HepG2 (cell line): ENCODE results near the gene ANXA7. TPM values are rescaled to one million over a fixed set of nuclear protein-coding genes. Genes with fewer than 3 reads are reported as not detected.

Experiments
- ATAC-seq: fragments of 200-7000 bp; cut with Tn5 transposase; 3 replicates; pipeline ENCODE4 v1.9.1; 2020; ENCODE audit warnings: mild to moderate bottlenecking, moderate library complexity
- BruUV-seq: library from RNA; stranded (reverse); fragments of 400-500 nt; replicated peaks from 2 replicates; lab custom pipeline; 2021; lab: Mats Ljungman, UMichigan
- CTCF ChIA-PET: fragments of 300-600 bp; formaldehyde crosslinking; extraction: SDS; loops from one replicate; lab custom pipeline; 2021; ENCODE audit warnings: low total read pairs, inconsistent platforms, low intra/inter-chr PET ratio; lab: Yijun Ruan, JAX
- POLR2A ChIA-PET: fragments of 350-600 bp; sonication (Branson Sonifier 250); formaldehyde crosslinking; loops from one replicate; lab custom pipeline; 2020; ENCODE audit warnings: antibody characterized with exemption, inconsistent platforms; lab: Yijun Ruan, JAX
- DNase-seq: peaks from one replicate; pipeline ENCODE4 v3.0.0-alpha.2; 2015; ENCODE audit warnings: low spot score
- FAIRE-seq: peaks from 3 replicates; lab custom pipeline; 2011; peaks lifted over from hg19 to GRCh38; lab: Jason Lieb, UNC
- H2AFZ ChIP-seq: one replicate; pipeline ENCODE4 v1.6.1; 2011; ENCODE audit warnings: low read length, inconsistent platforms
- H3K27ac ChIP-seq: fragments of 300-600 bp; 3 replicates; pipeline ENCODE4 v1.8.0; 2011; ENCODE audit warnings: mixed run types, mild to moderate bottlenecking, mixed read lengths, low read length, inconsistent platforms; ENCODE audit not compliant: insufficient read depth; ENCODE audit errors: extremely low read length
- H3K27me3 ChIP-seq, 2 experiments: fragments of 200-600 bp in 1 of 2; 2 replicates in 1 of 2; 3 replicates in 1 of 2; pipeline versions ENCODE4 v1.6.0 to v1.8.0; 2011; ENCODE audit warnings: low read length in 2 of 2, mild to moderate bottlenecking in 2 of 2, moderate library complexity in 2 of 2, inconsistent platforms in 1 of 2; ENCODE audit not compliant: insufficient read depth in 2 of 2, control insufficient read depth in 1 of 2
- H3K36me3 ChIP-seq, 2 experiments: fragments of 200-600 bp in 1 of 2; replicated peaks in 1 of 2; 2 replicates in 1 of 2; 3 replicates in 1 of 2; pipeline versions ENCODE4 v1.5.1 to v1.8.0; 2011; ENCODE audit warnings: low read length in 2 of 2, inconsistent platforms in 1 of 2; ENCODE audit not compliant: insufficient read depth in 2 of 2, control insufficient read depth in 1 of 2
- H3K4me1 ChIP-seq: 2 replicates; pipeline ENCODE4 v1.5.1; 2012; ENCODE audit warnings: low read length, inconsistent platforms; ENCODE audit not compliant: insufficient read depth
- H3K4me2 ChIP-seq: 2 replicates; pipeline ENCODE4 v1.6.0; 2011; ENCODE audit warnings: low read depth, low read length, inconsistent platforms
- H3K4me3 ChIP-seq, 3 experiments: fragments of 200-600 bp in 1 of 3; sonication (generic), shearing (Covaris generic) in 1 of 3; replicated peaks in 1 of 3; 2 replicates each; pipeline ENCODE4 v1.5.1; 2011 to 2016; ENCODE audit warnings: low read length in 3 of 3, inconsistent platforms in 2 of 3, low read depth in 2 of 3, mild to moderate bottlenecking in 2 of 3, control low read depth in 1 of 3, mixed read lengths in 1 of 3; ENCODE audit not compliant: insufficient read depth in 1 of 3
- H3K79me2 ChIP-seq: one replicate; pipeline ENCODE4 v1.6.1; 2011; ENCODE audit warnings: low read length, inconsistent platforms; ENCODE audit not compliant: insufficient read depth
- H3K9ac ChIP-seq: 2 replicates; pipeline ENCODE4 v1.6.0; 2011; ENCODE audit warnings: mild to moderate bottlenecking, low read depth, low read length, inconsistent platforms; ENCODE audit not compliant: insufficient read depth
- H3K9me3 ChIP-seq: 2 replicates; pipeline ENCODE4 v1.5.1; 2012; ENCODE audit warnings: mild to moderate bottlenecking, low read length
- H4K20me1 ChIP-seq: 2 replicates; pipeline ENCODE4 v1.6.0; 2011; ENCODE audit warnings: inconsistent platforms, mild to moderate bottlenecking, low read length, moderate library complexity; ENCODE audit not compliant: insufficient read depth
- CBX2 ChIP-seq, 2 experiments: fragments of 200-600 bp in 1 of 2; sonication (generic); formaldehyde crosslinking in 1 of 2; IDR thresholded peaks; 2 replicates each; pipeline versions ENCODE4 v1.7.0 to v1.8.1; 2018 to 2022; ENCODE audit warnings: low read depth in 2 of 2, low read length in 1 of 2, mild to moderate bottlenecking in 1 of 2, missing genetic modification reagents in 1 of 2
- DR1 ChIP-seq: sonication (generic); formaldehyde crosslinking; IDR thresholded peaks from 2 replicates; pipeline ENCODE4 v1.8.0; 2021; ENCODE audit warnings: mild to moderate bottlenecking, missing genetic modification reagents, inconsistent platforms
- FOXM1 ChIP-seq: sonication (generic); formaldehyde crosslinking; IDR thresholded peaks from 2 replicates; pipeline ENCODE4 v1.5.0; 2020; ENCODE audit warnings: missing genetic modification reagents
- GATA4 ChIP-seq: sonication (generic); IDR thresholded peaks from 2 replicates; pipeline ENCODE4 v1.6.1; 2016; ENCODE audit warnings: antibody characterized with exemption, low read depth, borderline replicate concordance
- SMARCE1 ChIP-seq: fragments of 450-650 bp; IDR thresholded peaks from 2 replicates; pipeline ENCODE4 v1.6.1; 2017; ENCODE audit warnings: borderline replicate concordance
- SSRP1 ChIP-seq: IDR thresholded peaks from 2 replicates; pipeline ENCODE4 v1.6.1; 2016; ENCODE audit warnings: control low read depth
- TCF12 ChIP-seq, 2 experiments: fragments of 450-650 bp in 1 of 2; sonication (generic) in 1 of 2; formaldehyde crosslinking in 1 of 2; IDR thresholded peaks; 2 replicates each; pipeline versions ENCODE4 v1.6.1 to v1.8.0; 2017 to 2022; ENCODE audit warnings: antibody characterized with exemption in 1 of 2, mild to moderate bottlenecking in 1 of 2, missing genetic modification reagents in 1 of 2, moderate library complexity in 1 of 2
- ZIK1 ChIP-seq: sonication (generic); formaldehyde crosslinking; IDR thresholded peaks from 2 replicates; pipeline ENCODE4 v1.5.0; 2020; ENCODE audit warnings: mild to moderate bottlenecking, low read depth, missing genetic modification reagents, borderline replicate concordance
- ZNF468 ChIP-seq: sonication (generic); formaldehyde crosslinking; IDR thresholded peaks from 2 replicates; pipeline ENCODE4 v1.8.0; 2022; ENCODE audit warnings: mild to moderate bottlenecking, moderate library complexity, missing genetic modification reagents
- ZNF562 ChIP-seq: sonication (generic); formaldehyde crosslinking; IDR thresholded peaks from 2 replicates; pipeline ENCODE4 v1.8.0; 2022; ENCODE audit warnings: missing genetic modification reagents, borderline replicate concordance
- WGBS: methylation state at CpG from one replicate; pipeline ENCODE4 v1.1.6; 2017; ENCODE audit warnings: low lambda C conversion rate; 5-methylcytosine and 5-hydroxymethylcytosine counted together
- in situ Hi-C: cut with HindIII; loops from 2 replicates; pipeline ENCODE4 v1.10.0; 2017; ENCODE audit warnings: low pct_unique_long_range_greater_than_20kb; ENCODE audit not compliant: extremely low pct_ligation_motif_present
- intact Hi-C: fragments of 100-400 bp; cut with micrococcal nuclease; formaldehyde crosslinking; loops from one replicate; pipeline ENCODE4 v1.10.0; 2022; ENCODE audit not compliant: unreplicated experiment
- polyA plus RNA-seq, 8 experiments: library from polyadenylated mRNA; depleted of rRNA in 3 of 8; stranded (reverse) in 7 of 8; unstranded in 1 of 8; fragments of >200 nt; fragmentation: Illumina TruSeq in 4 of 8; extraction: Trizol in 4 of 8; gene quantifications; 2 replicates each; pipeline versions ENCODE4 v1.2.1 to v1.2.3, GENCODE V29; 2011 to 2016; ENCODE audit warnings: low read depth in 4 of 8, missing spikeins in 1 of 8, mixed read lengths in 1 of 8; ENCODE audit not compliant: insufficient read depth in 1 of 8
- total RNA-seq, 5 experiments: library from RNA; depleted of rRNA; stranded (reverse); fragments of >200 nt; fragmentation: Illumina TruSeq; extraction: Trizol; gene quantifications; 2 replicates each; pipeline ENCODE4 v1.2.3, GENCODE V29; 2016; ENCODE audit warnings: low read depth in 1 of 5

ANXA7 gene
- total and polyA plus RNA-seq, 2 of the 13 experiments (the other 11 are each of a cell fraction or from before 2014, with no cell fraction given): 54.8 to 89.0 TPM

DNA sequence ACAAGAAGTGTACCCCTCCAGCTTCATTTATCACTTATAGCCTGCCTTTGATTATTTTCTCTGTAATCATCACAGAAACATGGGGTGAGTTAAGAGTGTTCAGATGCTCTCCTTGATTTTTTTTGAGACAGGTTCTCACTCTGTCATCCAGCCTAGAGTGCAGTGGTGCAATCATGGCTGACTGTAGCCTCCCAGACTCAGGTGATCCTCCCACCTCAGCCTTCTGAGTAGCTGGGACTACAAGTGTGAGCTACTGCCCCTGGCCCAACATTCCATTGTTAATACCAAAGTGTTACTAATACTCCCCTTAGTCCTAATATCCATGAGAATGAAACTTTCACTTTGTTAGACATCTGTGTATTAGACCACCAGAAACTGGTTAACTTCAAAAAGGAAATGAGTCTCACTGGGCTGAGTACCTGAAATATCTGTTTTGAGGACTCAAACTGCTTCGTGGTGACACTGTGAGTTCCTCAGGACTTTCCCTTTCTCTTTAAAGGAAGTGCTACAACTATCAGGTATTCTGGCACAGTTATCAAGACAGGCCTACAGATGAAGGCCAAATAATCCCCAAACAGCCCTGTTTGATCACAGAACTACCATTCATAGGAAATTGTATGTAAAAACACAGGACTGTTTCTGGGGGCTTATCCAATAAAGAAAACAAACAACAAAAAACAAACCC is 34.7 kb downstream of the ANXA7 start:
- DNase-seq (no peak), FAIRE-seq (no peak), ATAC-seq (no peak)
- Histone ChIP-seq H3K36me3 (peaks cover 14 to 64% of the 10 kb centered on the region in 2 experiments), H3K27me3 (no peaks in the 10 kb centered on the region), H2AFZ (no peak overlapping the region), H4K20me1 (no peaks in the 10 kb centered on the region), H3K4me2 (no peak overlapping the region), H3K4me1 (no peaks in the 10 kb centered on the region), H3K4me3 (no peak overlapping the region), H3K9me3 (no peaks in the 10 kb centered on the region), H3K9ac (no peak overlapping the region), H3K79me2 (no peaks in the 10 kb centered on the region), H3K27ac (no peak overlapping the region)
- no TSS peak for BruUV-seq
- in situ Hi-C loops (no loop called here), intact Hi-C loops (no loop called here)
- TF ChIP-seq FOXM1 (no peak), TCF12 (IDR thresholded peaks at IDR 0.05) (no peak), TCF12 (CRISPR knock-in tag; IDR thresholded peaks at IDR 0.05) (no peak), ZNF468 (CRISPR knock-in tag) (no peak), CBX2 (IDR thresholded peaks at IDR 0.05; ENCODE audit: low read depth, low read length) (no peak), CBX2 (CRISPR knock-in tag; IDR thresholded peaks at IDR 0.05; ENCODE audit: low read depth) (no peak), DR1 (CRISPR knock-in tag) (no peak), GATA4 (no peak), SSRP1 (CRISPR knock-in tag) (no peak), ZNF562 (CRISPR knock-in tag) (no peak), SMARCE1 (no peak), ZIK1 (no peak)
- ChIA-PET CTCF (no interaction called here), POLR2A (no interaction called here)
- 100% methylated on average over 1 of the region's 1 CpG for WGBS
